GM10266 (cell line): ENCODE data around the gene TAS1R1.

Experiments
- DNase-seq: peaks from one replicate; pipeline ENCODE4 v3.0.0; 2012; ENCODE audit errors: extremely low spot score
- TF ChIP-seq, protein P1 (sequence below): IDR thresholded peaks from 2 replicates; pipeline ENCODE4 v1.5.1; 2012; ENCODE audit warnings: mild to moderate bottlenecking, low read depth; ENCODE audit not compliant: control insufficient read depth, insufficient read depth; ENCODE audit errors: missing control alignments

TAS1R1 gene

DNA sequence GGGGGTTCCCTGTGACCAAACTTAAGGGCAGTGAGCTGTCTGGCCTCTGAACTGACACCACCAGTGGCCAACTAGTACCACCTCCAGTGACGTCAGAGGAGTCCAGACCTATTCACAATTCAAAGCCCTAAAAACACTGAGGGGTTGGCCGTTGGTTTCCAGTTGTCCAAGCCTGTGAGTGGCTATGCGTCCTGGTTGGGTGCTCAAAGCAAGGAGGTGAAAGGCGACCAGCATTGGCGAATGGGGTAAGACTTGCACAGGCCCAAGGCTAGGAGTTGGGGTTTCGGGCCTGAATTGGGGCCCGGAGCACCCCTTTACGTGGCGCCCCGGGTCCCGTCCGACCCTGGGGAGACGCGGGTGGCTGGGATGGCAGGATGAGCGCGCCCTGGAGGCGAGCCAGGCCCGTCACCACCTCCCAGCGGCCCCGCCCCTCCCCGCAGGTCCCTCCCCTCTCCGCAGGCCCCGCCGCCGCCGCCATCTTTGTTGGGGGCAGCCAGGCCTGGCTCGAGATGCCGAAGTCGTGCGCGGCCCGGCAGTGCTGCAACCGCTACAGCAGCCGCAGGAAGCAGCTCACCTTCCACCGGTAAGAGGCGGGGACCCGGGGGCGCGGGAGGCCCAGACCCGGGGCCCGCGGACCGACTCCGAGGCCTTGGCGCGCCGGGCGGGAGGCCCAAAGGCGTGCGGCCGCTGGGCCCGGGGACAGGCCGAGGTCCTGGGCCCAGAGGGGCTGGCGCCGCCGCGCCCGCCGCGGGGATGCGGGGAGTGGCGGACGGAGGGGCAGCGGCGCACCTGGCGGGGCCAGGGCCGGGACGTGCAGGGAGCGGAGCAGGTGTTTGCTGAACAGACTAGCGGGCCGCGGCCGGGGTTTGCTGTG lies 69.8 kb downstream of the TAS1R1 start, which contains the start of gene THAP3:
Gene THAP3 (plus strand): TSS at position 159 of the 874 bp plus-strand sequence. CDS start 351 bp downstream, at position 510.
- TF ChIP-seq, protein P1, sequence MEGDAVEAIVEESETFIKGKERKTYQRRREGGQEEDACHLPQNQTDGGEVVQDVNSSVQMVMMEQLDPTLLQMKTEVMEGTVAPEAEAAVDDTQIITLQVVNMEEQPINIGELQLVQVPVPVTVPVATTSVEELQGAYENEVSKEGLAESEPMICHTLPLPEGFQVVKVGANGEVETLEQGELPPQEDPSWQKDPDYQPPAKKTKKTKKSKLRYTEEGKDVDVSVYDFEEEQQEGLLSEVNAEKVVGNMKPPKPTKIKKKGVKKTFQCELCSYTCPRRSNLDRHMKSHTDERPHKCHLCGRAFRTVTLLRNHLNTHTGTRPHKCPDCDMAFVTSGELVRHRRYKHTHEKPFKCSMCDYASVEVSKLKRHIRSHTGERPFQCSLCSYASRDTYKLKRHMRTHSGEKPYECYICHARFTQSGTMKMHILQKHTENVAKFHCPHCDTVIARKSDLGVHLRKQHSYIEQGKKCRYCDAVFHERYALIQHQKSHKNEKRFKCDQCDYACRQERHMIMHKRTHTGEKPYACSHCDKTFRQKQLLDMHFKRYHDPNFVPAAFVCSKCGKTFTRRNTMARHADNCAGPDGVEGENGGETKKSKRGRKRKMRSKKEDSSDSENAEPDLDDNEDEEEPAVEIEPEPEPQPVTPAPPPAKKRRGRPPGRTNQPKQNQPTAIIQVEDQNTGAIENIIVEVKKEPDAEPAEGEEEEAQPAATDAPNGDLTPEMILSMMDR = peak; percentile 34
- DNase-seq = peak; percentile 96

DNA sequence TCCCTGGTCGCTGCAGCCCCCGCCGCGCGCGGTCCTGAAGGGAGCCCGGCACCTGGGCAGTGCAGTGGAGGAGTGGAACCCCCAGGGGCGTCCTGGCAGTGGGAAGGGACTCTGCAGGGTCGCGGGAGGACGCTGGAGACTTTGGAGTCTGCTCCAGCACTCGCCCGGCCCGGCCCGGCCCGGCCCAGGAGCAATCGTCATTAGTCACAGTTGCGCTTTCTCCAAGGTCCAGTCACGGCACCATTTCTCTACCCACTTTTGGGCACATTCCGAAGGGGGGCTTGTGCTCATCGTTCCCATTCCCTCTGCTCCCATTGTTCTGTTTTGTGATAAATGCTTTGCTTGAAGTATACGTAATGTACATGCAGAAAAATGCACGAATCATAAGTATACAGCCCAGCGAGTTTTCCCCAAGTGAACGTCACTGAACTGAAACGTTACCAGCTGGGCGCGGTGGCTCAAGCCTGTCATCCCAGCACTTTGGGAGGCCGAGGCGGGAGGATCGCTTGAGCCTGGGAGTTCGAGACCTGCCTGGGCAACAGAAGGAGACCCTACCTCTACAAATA lies 70.6 kb downstream of the TAS1R1 start:
- peak; percentile 59 for DNase-seq

DNA sequence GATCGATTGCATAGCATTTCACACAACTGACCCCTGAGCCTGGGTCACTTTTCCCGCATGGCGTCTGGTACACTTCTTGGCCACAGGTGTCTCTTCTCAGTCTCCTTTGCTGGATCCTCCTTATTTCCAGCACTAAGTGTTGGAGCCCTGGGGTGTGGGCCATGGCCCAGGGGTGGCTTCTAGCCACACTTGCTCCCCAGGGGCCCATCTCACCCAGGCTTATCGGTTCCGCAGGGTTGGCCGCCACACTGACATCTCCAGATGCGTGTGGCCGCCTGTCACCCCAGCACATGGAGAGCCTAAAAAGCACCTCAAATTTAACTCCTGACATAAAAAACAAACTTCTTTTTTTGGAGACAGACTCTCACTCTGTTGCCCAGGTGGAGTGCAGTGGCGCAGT lies 71.9 kb downstream of the TAS1R1 start:
- TF ChIP-seq, protein P1 = no peak
- no peak for DNase-seq

More for the DNA sequence above, 70.6 kb downstream of the TAS1R1 start:
- TF ChIP-seq, protein P1 = no peak

DNA sequence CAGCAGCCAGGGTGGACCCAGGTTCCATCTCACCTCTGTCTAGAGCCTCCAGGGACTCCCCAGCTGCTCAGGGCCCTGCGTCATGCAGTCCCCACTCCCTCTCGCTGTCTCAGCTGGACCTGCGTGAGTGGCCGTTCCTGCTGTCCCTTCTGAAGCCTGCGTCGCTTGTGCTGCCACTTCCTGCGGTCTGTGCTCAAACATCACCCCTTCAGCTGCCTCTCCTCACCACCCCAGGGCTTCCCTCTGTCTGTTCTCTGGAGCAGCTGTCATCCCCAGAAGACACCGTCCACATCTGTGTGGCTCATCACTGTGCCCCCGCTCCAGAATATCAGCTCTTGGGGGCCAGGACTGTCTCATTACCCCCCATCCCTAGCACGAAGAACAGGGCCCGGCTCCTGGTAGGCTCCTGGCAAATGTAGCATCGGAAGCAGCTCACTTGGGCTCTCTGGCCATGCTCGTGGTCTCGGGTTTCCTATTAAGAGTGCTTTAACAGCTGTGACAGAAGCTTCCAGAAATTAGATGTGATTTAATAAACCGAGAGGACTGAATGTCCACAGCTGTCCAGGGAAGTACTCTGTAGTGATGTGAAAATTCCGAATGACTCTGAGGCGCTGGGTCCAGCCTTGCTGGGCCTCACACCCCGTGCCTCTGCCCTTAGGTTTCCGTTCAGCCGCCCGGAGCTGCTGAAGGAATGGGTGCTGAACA lies 72.9 kb downstream of the TAS1R1 start:
- TF ChIP-seq, protein P1 = no peak
- DNase-seq = no peak

DNA sequence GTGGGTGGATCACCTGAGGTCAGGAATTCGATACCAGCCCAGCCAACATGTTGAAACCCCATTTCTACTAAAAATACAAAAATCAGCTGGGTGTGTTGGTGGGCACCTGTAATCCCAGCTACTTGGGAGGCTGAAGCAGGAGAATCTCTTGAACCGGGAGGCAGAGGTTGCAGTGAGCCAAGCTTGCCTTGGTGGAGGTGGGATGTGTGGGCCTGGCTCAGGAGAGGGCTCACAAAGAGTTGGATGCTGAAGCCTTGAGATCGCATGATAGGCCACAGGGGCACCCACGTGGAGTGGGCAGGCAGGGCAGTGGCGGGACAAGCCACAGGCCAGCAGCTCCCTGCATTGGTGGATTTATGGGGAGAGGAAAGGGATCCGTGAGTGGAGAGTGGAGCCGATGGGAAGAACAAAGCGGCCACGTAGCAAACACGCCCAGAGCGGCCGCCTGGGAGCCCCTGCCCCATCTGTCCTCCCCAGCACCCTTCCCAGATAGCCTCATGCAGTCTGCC lies 73.9 kb downstream of the TAS1R1 start:
- TF ChIP-seq, protein P1 = no peak
- DNase-seq = no peak
